Naive thymus-derived CD8-positive, alpha-beta T cell (primary cell): ENCODE data around the gene SFRP2. TPM values are rescaled to one million over a fixed set of nuclear protein-coding genes. Genes with fewer than 3 reads are reported as not detected.

Experiments used
- ATAC-seq, 2 donors: fragments of 150-1000 bp; cut with Tn5 transposase in 1 of 2; sonication (Bioruptor Pico), chemical (Tn5 transposase) in 1 of 2; 1 replicate in 1 of 2; 2 replicates in 1 of 2; pipeline ENCODE4 v1.10.0; 2021; ENCODE audit warnings: mild to moderate bottlenecking in 2 of 2, moderate library complexity in 2 of 2
- POLR2A ChIA-PET: fragments of 350-600 bp; sonication (Branson Sonifier 250); formaldehyde crosslinking; loops from one replicate; lab custom pipeline; 2021; ENCODE audit warnings: antibody characterized with exemption; lab: Charles Lee
- DNase-seq, 10 donors: peaks; one replicate each; pipeline versions ENCODE4 v3.0.0 to v3.0.0-alpha.2; 2020 to 2022
- H3K27ac Mint-ChIP-seq, 10 donors: one replicate each; pipeline ENCODE4 v1.8.0; 2020 to 2022; ENCODE audit warnings: mild to moderate bottlenecking in 10 of 10, mixed read lengths in 10 of 10, moderate library complexity in 4 of 10, inconsistent platforms in 1 of 10
- H3K27me3 Mint-ChIP-seq, 5 donors: one replicate each; pipeline ENCODE4 v1.8.0; 2021 to 2022; ENCODE audit warnings: mixed read lengths in 5 of 5
- H3K36me3 Mint-ChIP-seq, 3 donors: one replicate each; pipeline ENCODE4 v1.8.0; 2020 to 2022; ENCODE audit warnings: mixed read lengths in 3 of 3, mild to moderate bottlenecking in 2 of 3, inconsistent platforms in 1 of 3
- H3K4me1 Mint-ChIP-seq, 4 donors: one replicate each; pipeline ENCODE4 v1.8.0; 2021 to 2022; ENCODE audit warnings: mixed read lengths in 4 of 4
- H3K4me3 Mint-ChIP-seq, 10 donors: one replicate each; pipeline ENCODE4 v1.8.0; 2020 to 2022; ENCODE audit warnings: mild to moderate bottlenecking in 10 of 10, mixed read lengths in 10 of 10, moderate library complexity in 6 of 10, inconsistent platforms in 1 of 10
- H3K9me3 Mint-ChIP-seq, 9 donors: one replicate each; pipeline ENCODE4 v1.8.0; 2020 to 2022; ENCODE audit warnings: mixed read lengths in 9 of 9, mild to moderate bottlenecking in 3 of 9, inconsistent platforms in 1 of 9, moderate library complexity in 1 of 9
- polyA plus RNA-seq, 3 donors: library from polyadenylated mRNA; unstranded; fragments of 300-500 nt; fragmentation: Illumina TruSeq; gene quantifications; one replicate each; pipeline ENCODE4 v1.2.3, GENCODE V29; 2021
- total RNA-seq, 8 experiments: library from RNA in 2 of 8; stranded (reverse) in 2 of 8; gene quantifications; one replicate each; pipeline ENCODE4 v1.2.3 and lab custom pipeline; 2021 to 2026

The SFRP2 gene
- total and polyA plus RNA-seq, 5 experiments from 2014 or later, result not detected

GRCh38 chr4:153733751-153734448 is 55.0 kb downstream of the SFRP2 start:
- ATAC-seq (no peak), DNase-seq (no peak)
- H3K4me3 Mint-ChIP-seq, result no peak overlapping the region
- H3K27ac Mint-ChIP-seq, result no peak overlapping the region
- no peaks in the 10 kb centered on the region for H3K36me3 Mint-ChIP-seq
- H3K9me3 Mint-ChIP-seq, result peaks cover 0 to 11% (median 0%) of the 10 kb centered on the region in 9 donors
- H3K4me1 Mint-ChIP-seq, result peaks cover 0 to 13% (median 0%) of the 10 kb centered on the region in 4 donors
- POLR2A ChIA-PET, result no interaction called here
- H3K27me3 Mint-ChIP-seq, result peaks cover 0 to 4% (median 1%) of the 10 kb centered on the region in 5 donors

DNA sequence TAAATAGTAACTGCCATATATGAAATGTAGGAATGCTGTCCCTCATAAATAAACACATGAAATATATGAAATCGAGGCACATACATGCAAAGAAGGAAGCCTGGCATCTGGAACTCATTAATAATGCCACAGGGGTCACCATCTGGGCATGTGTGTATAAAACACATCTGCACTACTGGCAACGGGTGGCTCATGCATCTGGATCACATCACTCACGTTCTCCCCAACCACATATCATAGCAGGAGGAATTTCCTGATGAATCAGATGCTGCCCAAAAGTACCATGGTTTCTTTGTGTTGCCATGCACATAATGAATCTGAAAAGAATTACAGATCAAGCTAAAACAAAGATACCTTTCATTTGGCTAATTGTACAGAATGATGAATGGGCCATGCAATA is 57.6 kb downstream of the SFRP2 start:
- DNase-seq, result no peak
- POLR2A ChIA-PET, result no interaction called here
- no peaks in the 10 kb centered on the region for H3K36me3 Mint-ChIP-seq
- no peak overlapping the region for H3K4me3 Mint-ChIP-seq
- H3K27ac Mint-ChIP-seq, result peak overlapping the region in 1 of 10 donors; percentile 74
- no peak for ATAC-seq
- peaks cover 0 to 2% (median 0%) of the 10 kb centered on the region in 5 donors for H3K27me3 Mint-ChIP-seq
- H3K9me3 Mint-ChIP-seq, result no peaks in the 10 kb centered on the region
- peaks cover 0 to 38% (median 0%) of the 10 kb centered on the region in 4 donors for H3K4me1 Mint-ChIP-seq

Other genes starting within 250 kb of the SFRP2 start
- 1 to 10 TPM; 2.0 to 2.7 TPM for gene TLR2, start 104.8 kb downstream of the SFRP2 start, total RNA-seq
- gene TLR2, start 104.8 kb downstream of the SFRP2 start, polyA plus RNA-seq, result under 1 TPM; 0.29 to 0.71 (median 0.44) TPM
- under 1 TPM; 0.60 to 0.66 TPM for gene RNF175, start 29.1 kb downstream of the SFRP2 start, total RNA-seq
- gene RNF175, start 29.1 kb downstream of the SFRP2 start, polyA plus RNA-seq, result 1 to 10 TPM in 2 of 3 donors, under 1 TPM in 1; 0.83 to 1.9 (median 1.6) TPM